ENCODE results near the gene CDAN1.

The CDAN1 gene

GRCh38 chr15:42735382-42736165 is 1.4 kb downstream of the CDAN1 start:
- no peak overlapping the region for H2BK15ac ChIP-seq (ENCODE audit: low read length)
- H3K4me2 ChIP-seq (ENCODE audit: insufficient read depth, low read length, poor library complexity, severe bottlenecking), result peak overlapping the region; percentile 70
- no peaks in the 10 kb centered on the region for H3K79me1 ChIP-seq (ENCODE audit: low read depth, low read length)
- H3K18ac ChIP-seq (ENCODE audit: low read length), result no peak overlapping the region
- WGBS, 2 donors (ENCODE audit: extremely low coverage in 2 of 2, insufficient read length in 2 of 2, insufficient replicate concordance in 1 of 2), result no CpG with 5 or more reads among the region's 19 CpGs
- H2AFZ ChIP-seq (ENCODE audit: low read length), result peak overlapping the region; percentile 96
- peak overlapping the region; percentile 45 for H2BK5ac ChIP-seq (ENCODE audit: low read length)
- H2AK5ac ChIP-seq (ENCODE audit: low read depth, low read length), result peak overlapping the region; percentile 65
- no peak overlapping the region for H3K23ac ChIP-seq (ENCODE audit: low read depth, low read length, poor library complexity)
- no peak overlapping the region for H4K91ac ChIP-seq (ENCODE audit: low read depth, low read length, poor library complexity)
- peaks cover 37 to 52% of the 10 kb centered on the region in 2 donors for H3K36me3 ChIP-seq (replicated peaks in 1 of 2; ENCODE audit: control insufficient read depth in 2 of 2, insufficient read depth in 2 of 2, low read length in 2 of 2)
- no peak overlapping the region for H4K8ac ChIP-seq (ENCODE audit: low read depth, low read length)
- DNase-seq (ENCODE audit: low spot score), result no peak
- H3K14ac ChIP-seq (ENCODE audit: low read length), result no peak overlapping the region
- peaks cover 3% of the 10 kb centered on the region in 2 donors for H3K4me1 ChIP-seq (ENCODE audit: control insufficient read depth in 2 of 2, insufficient read depth in 1 of 2, low read depth in 1 of 2, low read length in 2 of 2)
- H3K9me3 ChIP-seq (replicated peaks in 1 of 2; ENCODE audit: control insufficient read depth in 2 of 2, insufficient read depth in 1 of 2, low read depth in 1 of 2, low read length in 2 of 2), result no peaks in the 10 kb centered on the region
- no peak overlapping the region for H3K4ac ChIP-seq (ENCODE audit: low read length)
- H3K27ac ChIP-seq (replicated peaks; ENCODE audit: low read length), result no peak overlapping the region
- no peak overlapping the region for H2BK120ac ChIP-seq (ENCODE audit: low read depth, low read length)
- no peak overlapping the region for H3K9ac ChIP-seq (ENCODE audit: low read depth, low read length, poor library complexity)
- no peaks in the 10 kb centered on the region for H3K27me3 ChIP-seq (ENCODE audit: control insufficient read depth in 3 of 3, insufficient read depth in 3 of 3, low read depth in 1 of 3, low read length in 3 of 3)
- no peak overlapping the region for H2BK12ac ChIP-seq (ENCODE audit: low read length)
- H3K4me3 ChIP-seq (ENCODE audit: low read length in 2 of 2), result peak overlapping the region in 1 of 2 donors; percentile 94

- WGBS, 2 donors (ENCODE audit: extremely low coverage in 2 of 2, insufficient read length in 2 of 2, insufficient replicate concordance in 1 of 2), result no CpG with 5 or more reads among the region's 6 CpGs
- H3K9ac ChIP-seq (ENCODE audit: low read depth, low read length, poor library complexity), result no peak overlapping the region
- no peak for DNase-seq (ENCODE audit: low spot score)
Measured at GRCh38 chr15:42734076-42734672, 2.8 kb downstream of the CDAN1 start.

GRCh38 chr15:42733027-42733426 is 3.9 kb downstream of the CDAN1 start:
- Histone ChIP-seq H3K14ac (ENCODE audit: low read length) (no peak overlapping the region), H2BK120ac (ENCODE audit: low read depth, low read length) (no peak overlapping the region), H3K4me3 (ENCODE audit: low read length in 2 of 2) (no peak overlapping the region), H3K18ac (ENCODE audit: low read length) (no peak overlapping the region), H3K23ac (ENCODE audit: low read depth, low read length, poor library complexity) (no peak overlapping the region), H3K4me2 (ENCODE audit: insufficient read depth, low read length, poor library complexity, severe bottlenecking) (no peak overlapping the region), H3K4ac (ENCODE audit: low read length) (no peak overlapping the region), H3K27me3 (ENCODE audit: control insufficient read depth in 3 of 3, insufficient read depth in 3 of 3, low read depth in 1 of 3, low read length in 3 of 3) (no peaks in the 10 kb centered on the region), H2BK12ac (ENCODE audit: low read length) (no peak overlapping the region), H3K9ac (ENCODE audit: low read depth, low read length, poor library complexity) (no peak overlapping the region), H4K8ac (ENCODE audit: low read depth, low read length) (no peak overlapping the region), H3K4me1 (ENCODE audit: control insufficient read depth in 2 of 2, insufficient read depth in 1 of 2, low read depth in 1 of 2, low read length in 2 of 2) (peaks cover 3% of the 10 kb centered on the region in 2 donors), H2BK5ac (ENCODE audit: low read length) (no peak overlapping the region), H4K91ac (ENCODE audit: low read depth, low read length, poor library complexity) (no peak overlapping the region), H2AK5ac (ENCODE audit: low read depth, low read length) (no peak overlapping the region), H2BK15ac (ENCODE audit: low read length) (no peak overlapping the region), H3K79me1 (ENCODE audit: low read depth, low read length) (no peaks in the 10 kb centered on the region), H3K27ac (replicated peaks; ENCODE audit: low read length) (no peak overlapping the region), H3K9me3 (replicated peaks in 1 of 2; ENCODE audit: control insufficient read depth in 2 of 2, insufficient read depth in 1 of 2, low read depth in 1 of 2, low read length in 2 of 2) (no peaks in the 10 kb centered on the region), H3K36me3 (replicated peaks in 1 of 2; ENCODE audit: control insufficient read depth in 2 of 2, insufficient read depth in 2 of 2, low read length in 2 of 2) (peaks cover 49 to 78% of the 10 kb centered on the region in 2 donors), H2AFZ (ENCODE audit: low read length) (no peak overlapping the region)
- no peak for DNase-seq (ENCODE audit: low spot score)
- WGBS, 2 donors (ENCODE audit: extremely low coverage in 2 of 2, insufficient read length in 2 of 2, insufficient replicate concordance in 1 of 2), result no CpG with 5 or more reads among the region's 11 CpGs

More at GRCh38 chr15:42734076-42734672, 2.8 kb downstream of the CDAN1 start:
- Histone ChIP-seq H2BK15ac (ENCODE audit: low read length) (no peak overlapping the region), H3K18ac (ENCODE audit: low read length) (no peak overlapping the region), H3K9me3 (replicated peaks in 1 of 2; ENCODE audit: control insufficient read depth in 2 of 2, insufficient read depth in 1 of 2, low read depth in 1 of 2, low read length in 2 of 2) (no peaks in the 10 kb centered on the region), H2BK5ac (ENCODE audit: low read length) (no peak overlapping the region), H3K23ac (ENCODE audit: low read depth, low read length, poor library complexity) (no peak overlapping the region), H2BK120ac (ENCODE audit: low read depth, low read length) (no peak overlapping the region), H3K27ac (replicated peaks; ENCODE audit: low read length) (no peak overlapping the region), H3K14ac (ENCODE audit: low read length) (no peak overlapping the region), H3K4ac (ENCODE audit: low read length) (no peak overlapping the region), H3K27me3 (ENCODE audit: control insufficient read depth in 3 of 3, insufficient read depth in 3 of 3, low read depth in 1 of 3, low read length in 3 of 3) (no peaks in the 10 kb centered on the region), H3K4me1 (ENCODE audit: control insufficient read depth in 2 of 2, insufficient read depth in 1 of 2, low read depth in 1 of 2, low read length in 2 of 2) (peaks cover 3% of the 10 kb centered on the region in 2 donors), H2AFZ (ENCODE audit: low read length) (no peak overlapping the region), H2BK12ac (ENCODE audit: low read length) (no peak overlapping the region), H2AK5ac (ENCODE audit: low read depth, low read length) (no peak overlapping the region), H3K4me2 (ENCODE audit: insufficient read depth, low read length, poor library complexity, severe bottlenecking) (no peak overlapping the region), H4K91ac (ENCODE audit: low read depth, low read length, poor library complexity) (no peak overlapping the region), H3K79me1 (ENCODE audit: low read depth, low read length) (no peaks in the 10 kb centered on the region), H3K36me3 (replicated peaks in 1 of 2; ENCODE audit: control insufficient read depth in 2 of 2, insufficient read depth in 2 of 2, low read length in 2 of 2) (peaks cover 46 to 66% of the 10 kb centered on the region in 2 donors), H3K4me3 (ENCODE audit: low read length in 2 of 2) (no peak overlapping the region), H4K8ac (ENCODE audit: low read depth, low read length) (no peak overlapping the region)

DNA sequence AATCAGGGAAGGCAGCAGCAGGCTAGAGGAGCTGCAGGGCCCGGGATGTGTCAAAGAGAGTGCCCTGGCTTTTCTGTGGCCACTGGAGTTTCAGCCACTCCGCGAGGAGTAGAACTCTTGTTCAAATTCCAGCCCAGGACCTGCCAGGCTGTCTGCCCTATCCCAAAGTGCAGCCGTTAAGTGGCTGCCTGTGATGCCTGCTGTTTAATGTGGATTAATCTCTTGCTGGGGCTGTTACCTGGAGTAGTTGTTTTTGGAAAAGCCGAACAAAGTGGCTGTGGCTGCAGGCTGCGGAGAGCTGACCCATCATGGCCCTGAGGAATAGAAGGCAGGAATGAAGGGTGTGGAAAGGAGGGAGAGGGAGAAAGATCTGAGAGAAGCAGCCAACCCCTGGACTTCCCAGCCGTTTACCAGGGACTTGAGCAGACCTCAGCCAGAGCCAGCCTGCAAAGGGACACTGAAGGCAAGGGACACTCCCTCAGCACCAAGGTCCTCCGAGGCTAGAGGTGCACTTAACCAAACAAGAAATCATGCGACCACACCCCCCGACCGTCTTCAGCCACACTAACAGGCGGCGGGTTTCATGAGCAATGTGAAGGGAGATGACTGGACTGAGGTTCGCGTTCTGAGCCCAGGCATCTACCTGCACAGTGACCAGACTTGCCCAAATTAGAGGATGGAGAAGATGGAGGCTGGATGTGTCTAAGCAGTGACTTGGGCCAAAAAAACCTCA is 4.7 kb downstream of the CDAN1 start:
- no peak overlapping the region for H3K14ac ChIP-seq (ENCODE audit: low read length)
- DNase-seq (ENCODE audit: low spot score), result no peak
- WGBS, 2 donors (ENCODE audit: extremely low coverage in 2 of 2, insufficient read length in 2 of 2, insufficient replicate concordance in 1 of 2), result no CpG with 5 or more reads among the region's 15 CpGs
- H3K9me3 ChIP-seq (replicated peaks in 1 of 2; ENCODE audit: control insufficient read depth in 2 of 2, insufficient read depth in 1 of 2, low read depth in 1 of 2, low read length in 2 of 2), result no peaks in the 10 kb centered on the region
- H3K9ac ChIP-seq (ENCODE audit: low read depth, low read length, poor library complexity), result peak overlapping the region; percentile 6
- no peaks in the 10 kb centered on the region for H3K27me3 ChIP-seq (ENCODE audit: control insufficient read depth in 3 of 3, insufficient read depth in 3 of 3, low read depth in 1 of 3, low read length in 3 of 3)
- no peak overlapping the region for H2AK5ac ChIP-seq (ENCODE audit: low read depth, low read length)
- no peak overlapping the region for H2AFZ ChIP-seq (ENCODE audit: low read length)
- no peak overlapping the region for H3K4me2 ChIP-seq (ENCODE audit: insufficient read depth, low read length, poor library complexity, severe bottlenecking)
- H3K23ac ChIP-seq (ENCODE audit: low read depth, low read length, poor library complexity), result no peak overlapping the region
- no peak overlapping the region for H3K27ac ChIP-seq (replicated peaks; ENCODE audit: low read length)
- H2BK120ac ChIP-seq (ENCODE audit: low read depth, low read length), result no peak overlapping the region
- H4K8ac ChIP-seq (ENCODE audit: low read depth, low read length), result no peak overlapping the region
- H3K79me1 ChIP-seq (ENCODE audit: low read depth, low read length), result no peaks in the 10 kb centered on the region
- H3K36me3 ChIP-seq (replicated peaks in 1 of 2; ENCODE audit: control insufficient read depth in 2 of 2, insufficient read depth in 2 of 2, low read length in 2 of 2), result peaks cover 49 to 85% of the 10 kb centered on the region in 2 donors
- H3K4ac ChIP-seq (ENCODE audit: low read length), result no peak overlapping the region
- peak overlapping the region in 1 of 2 donors; percentile 3 for H3K4me3 ChIP-seq (ENCODE audit: low read length in 2 of 2)
- H2BK12ac ChIP-seq (ENCODE audit: low read length), result no peak overlapping the region
- no peak overlapping the region for H2BK5ac ChIP-seq (ENCODE audit: low read length)
- H4K91ac ChIP-seq (ENCODE audit: low read depth, low read length, poor library complexity), result no peak overlapping the region
- H3K4me1 ChIP-seq (ENCODE audit: control insufficient read depth in 2 of 2, insufficient read depth in 1 of 2, low read depth in 1 of 2, low read length in 2 of 2), result peaks cover 3 to 5% of the 10 kb centered on the region in 2 donors
- no peak overlapping the region for H2BK15ac ChIP-seq (ENCODE audit: low read length)
- H3K18ac ChIP-seq (ENCODE audit: low read length), result no peak overlapping the region
